Measurements from ENCODE around the gene CALHM3.

DNA sequence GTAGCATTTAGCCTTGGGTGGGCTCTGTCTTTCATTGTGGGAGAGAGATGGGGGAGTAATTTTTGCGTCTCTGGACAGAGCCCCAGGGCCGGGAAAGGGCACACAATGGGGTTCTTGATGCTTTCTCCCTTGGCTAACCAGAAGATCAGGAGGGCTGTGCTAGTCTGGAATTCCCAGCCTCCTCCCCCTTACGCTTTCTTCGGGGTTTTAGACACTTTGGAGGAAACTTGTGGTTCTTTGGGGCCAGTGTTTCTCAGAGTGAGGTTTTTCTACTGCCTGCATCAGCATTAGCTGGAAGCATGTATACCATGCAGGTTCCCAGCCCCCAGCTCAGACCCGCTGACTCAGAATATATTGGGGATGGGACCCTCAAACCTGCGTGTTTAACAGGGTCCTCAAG lies 21.4 kb upstream of the CALHM3 start:
- TF ChIP-seq, protein P1, sequence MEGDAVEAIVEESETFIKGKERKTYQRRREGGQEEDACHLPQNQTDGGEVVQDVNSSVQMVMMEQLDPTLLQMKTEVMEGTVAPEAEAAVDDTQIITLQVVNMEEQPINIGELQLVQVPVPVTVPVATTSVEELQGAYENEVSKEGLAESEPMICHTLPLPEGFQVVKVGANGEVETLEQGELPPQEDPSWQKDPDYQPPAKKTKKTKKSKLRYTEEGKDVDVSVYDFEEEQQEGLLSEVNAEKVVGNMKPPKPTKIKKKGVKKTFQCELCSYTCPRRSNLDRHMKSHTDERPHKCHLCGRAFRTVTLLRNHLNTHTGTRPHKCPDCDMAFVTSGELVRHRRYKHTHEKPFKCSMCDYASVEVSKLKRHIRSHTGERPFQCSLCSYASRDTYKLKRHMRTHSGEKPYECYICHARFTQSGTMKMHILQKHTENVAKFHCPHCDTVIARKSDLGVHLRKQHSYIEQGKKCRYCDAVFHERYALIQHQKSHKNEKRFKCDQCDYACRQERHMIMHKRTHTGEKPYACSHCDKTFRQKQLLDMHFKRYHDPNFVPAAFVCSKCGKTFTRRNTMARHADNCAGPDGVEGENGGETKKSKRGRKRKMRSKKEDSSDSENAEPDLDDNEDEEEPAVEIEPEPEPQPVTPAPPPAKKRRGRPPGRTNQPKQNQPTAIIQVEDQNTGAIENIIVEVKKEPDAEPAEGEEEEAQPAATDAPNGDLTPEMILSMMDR (IDR thresholded peaks at IDR 0.05) = no peak
- no peak for TF ChIP-seq POLR2A (IDR thresholded peaks at IDR 0.05)
